H9 (cell line): ENCODE measurements around the gene ASB4. TPM values are rescaled to one million over a fixed set of nuclear protein-coding genes. Genes with fewer than 3 reads are reported as not detected.

Source experiments
- DNase-seq: peaks from one replicate; pipeline ENCODE4 v3.0.0-alpha.2; 2017
- H2AFZ ChIP-seq: one replicate; pipeline ENCODE4 v1.6.1; 2013; ENCODE audit warnings: mild to moderate bottlenecking, low read length, control low read depth, moderate library complexity
- H2AK5ac ChIP-seq: 2 replicates; pipeline ENCODE4 v1.6.1; 2013; ENCODE audit warnings: low read length, control low read depth, mixed read lengths; ENCODE audit not compliant: insufficient read length
- H2BK120ac ChIP-seq: one replicate; pipeline ENCODE4 v1.6.1; 2013; ENCODE audit warnings: low read depth, mild to moderate bottlenecking, low read length, control low read depth, inconsistent platforms; ENCODE audit not compliant: poor library complexity, severe bottlenecking
- H2BK12ac ChIP-seq: 2 replicates; pipeline ENCODE4 v1.6.1; 2013; ENCODE audit warnings: low read length, control low read depth, mixed read lengths, low read depth; ENCODE audit not compliant: insufficient read length
- H2BK15ac ChIP-seq: 2 replicates; pipeline ENCODE4 v1.6.1; 2013; ENCODE audit warnings: low read depth, low read length, control low read depth
- H2BK20ac ChIP-seq: one replicate; pipeline ENCODE4 v1.6.1; 2013; ENCODE audit warnings: low read depth, mild to moderate bottlenecking, low read length, control low read depth, inconsistent platforms; ENCODE audit not compliant: poor library complexity, severe bottlenecking
- H2BK5ac ChIP-seq: 2 replicates; pipeline ENCODE4 v1.6.1; 2013; ENCODE audit warnings: low read length, control low read depth, mixed read lengths; ENCODE audit not compliant: insufficient read length
- H3K14ac ChIP-seq: 2 replicates; pipeline ENCODE4 v1.6.1; 2013; ENCODE audit warnings: low read length, control low read depth; ENCODE audit not compliant: insufficient read depth
- H3K18ac ChIP-seq: 2 replicates; pipeline ENCODE4 v1.6.1; 2013; ENCODE audit warnings: low read depth, mild to moderate bottlenecking, mixed read lengths, low read length, control low read depth; ENCODE audit not compliant: insufficient read length
- H3K23ac ChIP-seq: 2 replicates; pipeline ENCODE4 v1.6.1; 2013; ENCODE audit warnings: low read length, control low read depth, mixed read lengths, low read depth; ENCODE audit not compliant: insufficient read length
- H3K23me2 ChIP-seq: 2 replicates; pipeline ENCODE4 v1.6.1; 2013; ENCODE audit warnings: low read depth, mild to moderate bottlenecking, mixed read lengths, low read length, control low read depth; ENCODE audit not compliant: insufficient read length, poor library complexity, severe bottlenecking
- H3K27ac ChIP-seq: 2 replicates; pipeline ENCODE4 v1.5.1; 2013; ENCODE audit warnings: low read length, control low read depth, mixed read lengths, low read depth; ENCODE audit not compliant: insufficient read length
- H3K27me3 ChIP-seq: 2 replicates; pipeline ENCODE4 v1.6.1; 2013; ENCODE audit warnings: low read length, control low read depth, inconsistent platforms; ENCODE audit not compliant: insufficient read depth
- H3K4ac ChIP-seq: 2 replicates; pipeline ENCODE4 v1.6.1; 2013; ENCODE audit warnings: low read depth, mild to moderate bottlenecking, control low read depth, inconsistent platforms, low read length, moderate library complexity
- H3K4me1 ChIP-seq: 2 replicates; pipeline ENCODE4 v1.6.1; 2013; ENCODE audit warnings: low read length, control low read depth, inconsistent platforms; ENCODE audit not compliant: insufficient read depth
- H3K4me2 ChIP-seq: 2 replicates; pipeline ENCODE4 v1.6.1; 2013; ENCODE audit warnings: low read length, control low read depth, mixed read lengths; ENCODE audit not compliant: insufficient read length, insufficient read depth
- H3K56ac ChIP-seq: 2 replicates; pipeline ENCODE4 v1.6.1; 2013; ENCODE audit warnings: low read depth, mild to moderate bottlenecking, mixed read lengths, low read length, control low read depth; ENCODE audit not compliant: insufficient read length
- H3K79me1 ChIP-seq: 2 replicates; pipeline ENCODE4 v1.6.1; 2013; ENCODE audit warnings: low read depth, mild to moderate bottlenecking, moderate library complexity, low read length, control low read depth, inconsistent platforms; ENCODE audit not compliant: insufficient read depth, poor library complexity, severe bottlenecking
- H3K79me2 ChIP-seq: 2 replicates; pipeline ENCODE4 v1.6.1; 2013; ENCODE audit warnings: low read length, control low read depth, inconsistent platforms; ENCODE audit not compliant: insufficient read depth
- H3K9ac ChIP-seq: 2 replicates; pipeline ENCODE4 v1.6.1; 2013; ENCODE audit warnings: low read length, control low read depth, mixed read lengths; ENCODE audit not compliant: insufficient read length; ENCODE audit errors: extremely low read depth
- H3K9me3 ChIP-seq: one replicate; pipeline ENCODE4 v1.6.1; 2013; ENCODE audit warnings: low read depth, low read length, inconsistent platforms; ENCODE audit not compliant: control insufficient read depth
- H3T11ph ChIP-seq: one replicate; pipeline ENCODE4 v1.6.1; 2013; ENCODE audit warnings: mild to moderate bottlenecking, low read length, control low read depth, inconsistent platforms
- H4K20me1 ChIP-seq: one replicate; pipeline ENCODE4 v1.6.1; 2013; ENCODE audit not compliant: control insufficient read depth, insufficient read length, insufficient read depth
- H4K5ac ChIP-seq: 2 replicates; pipeline ENCODE4 v1.6.1; 2013; ENCODE audit warnings: low read depth, mild to moderate bottlenecking, mixed read lengths, low read length, control low read depth; ENCODE audit not compliant: insufficient read length
- H4K8ac ChIP-seq: replicated peaks from 2 replicates; pipeline ENCODE4 v1.6.1; 2013; ENCODE audit warnings: low read length, control low read depth, mixed read lengths, low read depth; ENCODE audit not compliant: insufficient read length
- H4K91ac ChIP-seq: 2 replicates; pipeline ENCODE4 v1.6.1; 2013; ENCODE audit warnings: low read depth, mild to moderate bottlenecking, moderate library complexity, mixed read lengths, low read length, control low read depth; ENCODE audit not compliant: insufficient read length
- H3K27ac Mint-ChIP-seq, 3 experiments: 2 replicates in 2 of 3; 3 replicates in 1 of 3; pipeline ENCODE4 v1.8.0; 2020 to 2021; ENCODE audit warnings: mixed read lengths in 3 of 3, mild to moderate bottlenecking in 1 of 3, moderate library complexity in 1 of 3
- H3K27me3 Mint-ChIP-seq: 2 replicates; pipeline ENCODE4 v1.8.0; 2021; ENCODE audit warnings: low read depth, mild to moderate bottlenecking, moderate library complexity, mixed read lengths
- H3K36me3 Mint-ChIP-seq, 3 experiments: 2 replicates in 2 of 3; 3 replicates in 1 of 3; pipeline ENCODE4 v1.8.0; 2020 to 2021; ENCODE audit warnings: low read depth in 3 of 3, mixed read lengths in 3 of 3; ENCODE audit not compliant: insufficient read depth in 1 of 3
- H3K4me1 Mint-ChIP-seq, 2 experiments: 2 replicates each; pipeline ENCODE4 v1.8.0; 2020; ENCODE audit warnings: mixed read lengths in 2 of 2
- H3K4me3 Mint-ChIP-seq, 2 experiments: 2 replicates in 1 of 2; 3 replicates in 1 of 2; pipeline ENCODE4 v1.8.0; 2020 to 2021; ENCODE audit warnings: mild to moderate bottlenecking in 2 of 2, mixed read lengths in 2 of 2, moderate library complexity in 1 of 2
- H3K9me3 Mint-ChIP-seq, 2 experiments: 2 replicates in 1 of 2; 3 replicates in 1 of 2; pipeline ENCODE4 v1.8.0; 2020; ENCODE audit warnings: mild to moderate bottlenecking in 2 of 2, mixed read lengths in 2 of 2, moderate library complexity in 1 of 2
- CTCF ChIP-seq: fragments of 200-600 bp; sonication (generic); conservative IDR thresholded peaks from 3 replicates; pipeline ENCODE4 v1.8.0; 2021; ENCODE audit warnings: antibody characterized with exemption, mild to moderate bottlenecking
- WGBS: extraction: QIAGEN DNeasy Blood & Tissue Kit; methylation state at CpG from one replicate; pipeline ENCODE4 v1.1.7; 2013; ENCODE audit warnings: missing lambda C conversion rate, low lambda C conversion rate, mixed read lengths; ENCODE audit not compliant: insufficient read length; ENCODE audit errors: extremely low coverage; 5-methylcytosine and 5-hydroxymethylcytosine counted together
- total RNA-seq: library from RNA; stranded (reverse); gene quantifications from 2 replicates; pipeline ENCODE4 v1.2.1, GENCODE V29; 2021

The ASB4 gene
- total RNA-seq, 1 experiment from 2014 or later = not detected

GRCh38 chr7:95540366-95540765 lies 54.6 kb downstream of the ASB4 start:
- peaks cover 12% of the 10 kb centered on the region for H3K27me3 Mint-ChIP-seq
- H3K23ac ChIP-seq = no peak overlapping the region
- no peak overlapping the region for H3K4me3 Mint-ChIP-seq
- H2BK20ac ChIP-seq = no peak overlapping the region
- no peak overlapping the region for H3T11ph ChIP-seq
- no peak overlapping the region for H4K91ac ChIP-seq
- TF ChIP-seq CTCF = no peak
- no peak overlapping the region for H4K5ac ChIP-seq
- H2BK12ac ChIP-seq = no peak overlapping the region
- H2AFZ ChIP-seq = no peak overlapping the region
- H3K36me3 Mint-ChIP-seq = no peaks in the 10 kb centered on the region
- no peak overlapping the region for H3K14ac ChIP-seq
- no peaks in the 10 kb centered on the region for H4K20me1 ChIP-seq
- no peak overlapping the region for H3K9ac ChIP-seq
- no peaks in the 10 kb centered on the region for H3K27me3 ChIP-seq
- H2BK120ac ChIP-seq = no peak overlapping the region
- no peak overlapping the region for H3K27ac Mint-ChIP-seq
- no peak overlapping the region for H3K27ac ChIP-seq
- no peak for DNase-seq
- no peak overlapping the region for H2BK15ac ChIP-seq
- no peak overlapping the region for H2BK5ac ChIP-seq
- H3K18ac ChIP-seq = no peak overlapping the region
- H3K79me2 ChIP-seq = no peaks in the 10 kb centered on the region
- peaks cover 3 to 5% of the 10 kb centered on the region in 2 experiments; a peak in 3 of 4 replicates for H3K4me1 Mint-ChIP-seq
- WGBS = no CpG with 5 or more reads among the region's 1 CpG
- no peak overlapping the region for H4K8ac ChIP-seq
- H3K4me1 ChIP-seq = no peaks in the 10 kb centered on the region
- H2AK5ac ChIP-seq = no peak overlapping the region
- H3K4ac ChIP-seq = no peak overlapping the region
- H3K23me2 ChIP-seq = no peaks in the 10 kb centered on the region
- H3K56ac ChIP-seq = no peak overlapping the region
- H3K9me3 ChIP-seq = no peaks in the 10 kb centered on the region
- H3K9me3 Mint-ChIP-seq = no peaks in the 10 kb centered on the region
- H3K79me1 ChIP-seq = no peaks in the 10 kb centered on the region
- no peak overlapping the region for H3K4me2 ChIP-seq
